Neuronal stem cell (in vitro differentiated cells): Measurements from ENCODE around the gene RAP1GDS1.

Source experiments
- DNase-seq: peaks from one replicate; pipeline ENCODE4 v3.0.0-alpha.2; 2013; ENCODE audit warnings: low spot score
- H2AFZ ChIP-seq: one replicate; pipeline ENCODE4 v1.6.1; 2013; ENCODE audit warnings: mild to moderate bottlenecking, low read length, inconsistent platforms
- H2AK5ac ChIP-seq: 2 replicates; pipeline ENCODE4 v1.6.1; 2013; ENCODE audit warnings: low read depth, mild to moderate bottlenecking, inconsistent platforms, low read length, moderate library complexity, mixed read lengths
- H2BK120ac ChIP-seq: 2 replicates; pipeline ENCODE4 v1.6.1; 2013; ENCODE audit warnings: low read depth, mild to moderate bottlenecking, inconsistent platforms, low read length, moderate library complexity, mixed read lengths
- H2BK12ac ChIP-seq: one replicate; pipeline ENCODE4 v1.6.1; 2013; ENCODE audit warnings: low read length, inconsistent platforms
- H2BK15ac ChIP-seq: 2 replicates; pipeline ENCODE4 v1.6.1; 2013; ENCODE audit warnings: mild to moderate bottlenecking, low read length, inconsistent platforms, mixed read lengths
- H2BK5ac ChIP-seq: one replicate; pipeline ENCODE4 v1.6.1; 2013; ENCODE audit warnings: inconsistent platforms, mild to moderate bottlenecking, low read length, moderate library complexity
- H3K14ac ChIP-seq: one replicate; pipeline ENCODE4 v1.6.1; 2013; ENCODE audit warnings: low read length, inconsistent platforms
- H3K18ac ChIP-seq: 2 replicates; pipeline ENCODE4 v1.6.1; 2013; ENCODE audit warnings: low read length, inconsistent platforms
- H3K23ac ChIP-seq: 2 replicates; pipeline ENCODE4 v1.6.1; 2013; ENCODE audit warnings: low read depth, mild to moderate bottlenecking, mixed read lengths, low read length, inconsistent platforms; ENCODE audit not compliant: poor library complexity
- H3K27ac ChIP-seq: replicated peaks from 3 replicates; pipeline ENCODE4 v1.5.1; 2013; ENCODE audit warnings: low read length, inconsistent platforms
- H3K27me3 ChIP-seq, 3 experiments: 2 replicates each; pipeline ENCODE4 v1.6.1; 2013; ENCODE audit warnings: low read length in 3 of 3, mild to moderate bottlenecking in 2 of 3, inconsistent platforms in 1 of 3, low read depth in 1 of 3, mixed read lengths in 1 of 3, moderate library complexity in 1 of 3; ENCODE audit not compliant: control insufficient read depth in 3 of 3, insufficient read depth in 3 of 3
- H3K36me3 ChIP-seq, 2 donors: replicated peaks in 1 of 2; 2 replicates each; pipeline ENCODE4 v1.6.1; 2013; ENCODE audit warnings: low read length in 2 of 2; ENCODE audit not compliant: control insufficient read depth in 2 of 2, insufficient read depth in 2 of 2
- H3K4ac ChIP-seq: 2 replicates; pipeline ENCODE4 v1.6.1; 2013; ENCODE audit warnings: inconsistent platforms, mild to moderate bottlenecking, low read length, moderate library complexity
- H3K4me1 ChIP-seq, 2 donors: 1 replicate in 1 of 2; 2 replicates in 1 of 2; pipeline ENCODE4 v1.6.1; 2013; ENCODE audit warnings: low read length in 2 of 2, low read depth in 1 of 2; ENCODE audit not compliant: control insufficient read depth in 2 of 2, insufficient read depth in 1 of 2
- H3K4me2 ChIP-seq: one replicate; pipeline ENCODE4 v1.6.1; 2013; ENCODE audit warnings: mild to moderate bottlenecking, low read length, inconsistent platforms; ENCODE audit not compliant: insufficient read depth, poor library complexity, severe bottlenecking
- H3K4me3 ChIP-seq, 2 donors: 2 replicates each; pipeline ENCODE4 v1.5.1; 2013; ENCODE audit warnings: low read length in 2 of 2, mild to moderate bottlenecking in 2 of 2, inconsistent platforms in 1 of 2, moderate library complexity in 1 of 2
- H3K79me1 ChIP-seq: one replicate; pipeline ENCODE4 v1.6.1; 2013; ENCODE audit warnings: low read depth, mild to moderate bottlenecking, inconsistent platforms, low read length, moderate library complexity
- H3K9ac ChIP-seq: one replicate; pipeline ENCODE4 v1.6.1; 2013; ENCODE audit warnings: mild to moderate bottlenecking, low read depth, low read length, inconsistent platforms; ENCODE audit not compliant: poor library complexity
- H3K9me3 ChIP-seq, 2 donors: replicated peaks in 1 of 2; 2 replicates each; pipeline versions ENCODE3 to v1.6.1; 2013; ENCODE audit warnings: low read length in 2 of 2, mild to moderate bottlenecking in 2 of 2, inconsistent platforms in 1 of 2, low read depth in 1 of 2, mixed read lengths in 1 of 2, moderate library complexity in 1 of 2; ENCODE audit not compliant: control insufficient read depth in 2 of 2, insufficient read depth in 1 of 2
- H4K8ac ChIP-seq: one replicate; pipeline ENCODE4 v1.6.1; 2013; ENCODE audit warnings: low read depth, mild to moderate bottlenecking, inconsistent platforms, low read length, moderate library complexity
- H4K91ac ChIP-seq: one replicate; pipeline ENCODE4 v1.6.1; 2013; ENCODE audit warnings: low read length, low read depth, mild to moderate bottlenecking, inconsistent platforms; ENCODE audit not compliant: poor library complexity
- WGBS, 2 donors: extraction: QIAGEN DNeasy Blood & Tissue Kit; methylation state at CpG; one replicate each; pipeline ENCODE4 v1.1.7; 2013; ENCODE audit warnings: missing lambda C conversion rate in 2 of 2, mixed read lengths in 1 of 2; ENCODE audit not compliant: insufficient read length in 2 of 2, insufficient replicate concordance in 1 of 2; ENCODE audit errors: extremely low coverage in 2 of 2; 5-methylcytosine and 5-hydroxymethylcytosine counted together

The RAP1GDS1 gene

GRCh38 chr4:98491899-98492559, 230.8 kb downstream of the RAP1GDS1 start:
- no peak overlapping the region for H4K8ac ChIP-seq
- no peak overlapping the region for H2BK12ac ChIP-seq
- no peaks in the 10 kb centered on the region for H3K36me3 ChIP-seq
- H3K27me3 ChIP-seq = no peaks in the 10 kb centered on the region
- no peak overlapping the region for H2AK5ac ChIP-seq
- no peak overlapping the region for H3K27ac ChIP-seq
- H4K91ac ChIP-seq = no peak overlapping the region
- H3K4me1 ChIP-seq = peaks cover 7 to 14% of the 10 kb centered on the region in 2 donors
- no peaks in the 10 kb centered on the region for H3K9me3 ChIP-seq
- no peak overlapping the region for H3K4ac ChIP-seq
- H3K18ac ChIP-seq = no peak overlapping the region
- no peak overlapping the region for H3K14ac ChIP-seq
- no peak overlapping the region for H2AFZ ChIP-seq
- DNase-seq = no peak
- no peak overlapping the region for H3K4me3 ChIP-seq
- H3K4me2 ChIP-seq = no peak overlapping the region
- H2BK120ac ChIP-seq = no peak overlapping the region
- H2BK15ac ChIP-seq = no peak overlapping the region
- H3K79me1 ChIP-seq = no peaks in the 10 kb centered on the region
- H3K23ac ChIP-seq = no peak overlapping the region
- no peak overlapping the region for H3K9ac ChIP-seq
- WGBS, 2 donors = no CpG with 5 or more reads among the region's 7 CpGs
- H2BK5ac ChIP-seq = no peak overlapping the region

GRCh38 chr4:98493296-98493695, 232.1 kb downstream of the RAP1GDS1 start:
- no peak overlapping the region for H3K4ac ChIP-seq
- no peak overlapping the region for H4K91ac ChIP-seq
- H2BK15ac ChIP-seq = no peak overlapping the region
- H2BK12ac ChIP-seq = no peak overlapping the region
- no peak overlapping the region for H4K8ac ChIP-seq
- no peak overlapping the region for H3K4me3 ChIP-seq
- no peak overlapping the region for H2AK5ac ChIP-seq
- no peaks in the 10 kb centered on the region for H3K36me3 ChIP-seq
- H2BK5ac ChIP-seq = no peak overlapping the region
- DNase-seq = no peak
- no peak overlapping the region for H3K18ac ChIP-seq
- H3K27ac ChIP-seq = no peak overlapping the region
- no peak overlapping the region for H2BK120ac ChIP-seq
- no CpG with 5 or more reads among the region's 4 CpGs for WGBS, 2 donors
- H3K14ac ChIP-seq = no peak overlapping the region
- no peaks in the 10 kb centered on the region for H3K79me1 ChIP-seq
- H3K4me2 ChIP-seq = no peak overlapping the region
- no peak overlapping the region for H2AFZ ChIP-seq
- peaks cover 7 to 14% of the 10 kb centered on the region in 2 donors for H3K4me1 ChIP-seq
- H3K9me3 ChIP-seq = no peaks in the 10 kb centered on the region
- H3K23ac ChIP-seq = no peak overlapping the region
- no peak overlapping the region for H3K9ac ChIP-seq
- no peaks in the 10 kb centered on the region for H3K27me3 ChIP-seq
